Gastrocnemius medialis (tissue), 4 donors: Measurements from ENCODE around the gene GPR6.

Source experiments
- POLR2A ChIP-seq, 2 donors: fragments of 450-650 bp; IDR thresholded peaks; one replicate each; pipeline ENCODE4 v1.6.1; 2017; ENCODE audit warnings: antibody characterized with exemption in 2 of 2, mild to moderate bottlenecking in 2 of 2, moderate library complexity in 2 of 2
- TF ChIP-seq, protein P1 (sequence below), 5 experiments: fragments of 450-650 bp in 3 of 5; fragments of 200-600 bp in 2 of 5; sonication (generic) in 2 of 5; IDR thresholded peaks in 4 of 5; conservative IDR thresholded peaks in 1 of 5; 1 replicate in 4 of 5; 2 replicates in 1 of 5; pipeline ENCODE4 v1.5.1; 2016 to 2019; ENCODE audit warnings: antibody characterized with exemption in 5 of 5, mild to moderate bottlenecking in 3 of 5, moderate library complexity in 3 of 5

DNA sequence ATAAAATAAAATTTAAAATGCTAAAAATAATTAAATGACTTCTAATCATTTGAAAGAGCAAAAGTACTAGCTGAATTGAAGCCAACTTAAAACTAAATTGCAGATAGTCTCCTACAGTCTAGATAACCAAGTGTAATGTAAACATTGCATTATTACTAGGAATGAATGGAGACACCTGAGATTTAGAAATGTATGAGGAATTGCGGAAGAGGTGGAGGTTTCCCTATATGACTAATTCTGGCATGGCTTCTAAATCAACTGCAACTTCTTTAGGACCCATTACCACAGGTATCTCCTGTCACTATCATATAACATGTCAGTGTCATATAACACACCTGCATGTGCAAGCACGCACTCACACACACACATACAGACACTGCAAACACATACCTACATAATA is 13.2 kb upstream of the GPR6 start:
- TF ChIP-seq, protein P1, sequence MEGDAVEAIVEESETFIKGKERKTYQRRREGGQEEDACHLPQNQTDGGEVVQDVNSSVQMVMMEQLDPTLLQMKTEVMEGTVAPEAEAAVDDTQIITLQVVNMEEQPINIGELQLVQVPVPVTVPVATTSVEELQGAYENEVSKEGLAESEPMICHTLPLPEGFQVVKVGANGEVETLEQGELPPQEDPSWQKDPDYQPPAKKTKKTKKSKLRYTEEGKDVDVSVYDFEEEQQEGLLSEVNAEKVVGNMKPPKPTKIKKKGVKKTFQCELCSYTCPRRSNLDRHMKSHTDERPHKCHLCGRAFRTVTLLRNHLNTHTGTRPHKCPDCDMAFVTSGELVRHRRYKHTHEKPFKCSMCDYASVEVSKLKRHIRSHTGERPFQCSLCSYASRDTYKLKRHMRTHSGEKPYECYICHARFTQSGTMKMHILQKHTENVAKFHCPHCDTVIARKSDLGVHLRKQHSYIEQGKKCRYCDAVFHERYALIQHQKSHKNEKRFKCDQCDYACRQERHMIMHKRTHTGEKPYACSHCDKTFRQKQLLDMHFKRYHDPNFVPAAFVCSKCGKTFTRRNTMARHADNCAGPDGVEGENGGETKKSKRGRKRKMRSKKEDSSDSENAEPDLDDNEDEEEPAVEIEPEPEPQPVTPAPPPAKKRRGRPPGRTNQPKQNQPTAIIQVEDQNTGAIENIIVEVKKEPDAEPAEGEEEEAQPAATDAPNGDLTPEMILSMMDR (IDR thresholded peaks at IDR 0.05 in 4 of 5, conservative IDR thresholded peaks at IDR 0.05 in 1 of 5), result no peak
- TF ChIP-seq POLR2A (IDR thresholded peaks at IDR 0.05), result no peak
